HepG2 (cell line): ENCODE measurements around the gene CDKN3. TPM values are rescaled to one million over a fixed set of nuclear protein-coding genes. Genes with fewer than 3 reads are reported as not detected.
A peak's percentile ranks its signal among the peaks of the same experiment; 100 is the strongest.

ENCODE experiments used
- CHD4 ChIP-seq: fragments of 200-600 bp; sonication (generic); IDR thresholded peaks from 2 replicates; pipeline ENCODE4 v1.7.0; 2017; ENCODE audit warnings: mild to moderate bottlenecking, low read length, borderline replicate concordance
- DMAP1 ChIP-seq: IDR thresholded peaks from 2 replicates; pipeline ENCODE4 v1.6.1; 2016
- KAT7 ChIP-seq: IDR thresholded peaks from 2 replicates; pipeline ENCODE4 v1.6.1; 2018; ENCODE audit warnings: borderline replicate concordance, missing compliant biosample characterization
- KDM5B ChIP-seq: sonication (generic); formaldehyde crosslinking; IDR thresholded peaks from 2 replicates; pipeline ENCODE4 v1.4.0; 2020; ENCODE audit warnings: missing genetic modification reagents, mild to moderate bottlenecking, borderline replicate concordance
- KLF12 ChIP-seq: sonication (generic); formaldehyde crosslinking; IDR thresholded peaks from 2 replicates; pipeline ENCODE4 v1.4.0; 2020; ENCODE audit warnings: missing genetic modification reagents, borderline replicate concordance
- MED13 ChIP-seq: sonication (generic); formaldehyde crosslinking; IDR thresholded peaks from 2 replicates; pipeline ENCODE4 v1.5.0; 2020; ENCODE audit warnings: missing genetic modification reagents
- MTERF4 ChIP-seq: sonication (generic); formaldehyde crosslinking; IDR thresholded peaks from 2 replicates; pipeline ENCODE4 v1.8.0; 2023; ENCODE audit warnings: mild to moderate bottlenecking, missing genetic modification reagents
- MYC ChIP-seq: sonication (generic); formaldehyde crosslinking; IDR thresholded peaks from 2 replicates; pipeline ENCODE4 v1.9.0; 2021; ENCODE audit warnings: missing genetic modification reagents, borderline replicate concordance
- NFATC3 ChIP-seq: sonication (generic); formaldehyde crosslinking; IDR thresholded peaks from 2 replicates; pipeline ENCODE4 v1.5.1; 2020; ENCODE audit warnings: mild to moderate bottlenecking, missing genetic modification reagents
- PHF20 ChIP-seq: sonication (generic); formaldehyde crosslinking; IDR thresholded peaks from 2 replicates; pipeline ENCODE4 v1.5.0; 2020; ENCODE audit warnings: mild to moderate bottlenecking, missing genetic modification reagents
- RBFOX2 ChIP-seq: fragments of 200-400 bp; formaldehyde crosslinking; IDR thresholded peaks from 2 replicates; pipeline ENCODE4 v1.6.1; 2017; ENCODE audit warnings: low read depth, mild to moderate bottlenecking, low read length
- SRY ChIP-seq: sonication (generic); formaldehyde crosslinking; IDR thresholded peaks from 2 replicates; pipeline ENCODE4 v1.8.0; 2022; ENCODE audit warnings: mild to moderate bottlenecking, missing genetic modification reagents
- SSRP1 ChIP-seq: IDR thresholded peaks from 2 replicates; pipeline ENCODE4 v1.6.1; 2016; ENCODE audit warnings: control low read depth
- TAF1 ChIP-seq: sonication (generic); formaldehyde crosslinking; IDR thresholded peaks from 2 replicates; pipeline ENCODE4 v1.4.0; 2020; ENCODE audit warnings: missing genetic modification reagents
- TOE1 ChIP-seq: sonication (generic); formaldehyde crosslinking; IDR thresholded peaks from 2 replicates; pipeline ENCODE4 v1.4.0; 2020; ENCODE audit warnings: mild to moderate bottlenecking, missing genetic modification reagents
- ZNF34 ChIP-seq: sonication (generic); formaldehyde crosslinking; IDR thresholded peaks from 2 replicates; pipeline ENCODE4 v1.4.0; 2020; ENCODE audit warnings: mild to moderate bottlenecking, missing genetic modification reagents, borderline replicate concordance
- ZNF431 ChIP-seq: sonication (generic); formaldehyde crosslinking; IDR thresholded peaks from 2 replicates; pipeline ENCODE4 v1.9.0; 2022; ENCODE audit warnings: missing genetic modification reagents, low read depth, mild to moderate bottlenecking, borderline replicate concordance
- ZNF644 ChIP-seq: IDR thresholded peaks from 2 replicates; pipeline ENCODE4 v1.6.1; 2016; ENCODE audit warnings: low read depth
- ZNF691 ChIP-seq: sonication (generic); formaldehyde crosslinking; IDR thresholded peaks from 2 replicates; pipeline ENCODE4 v1.4.0; 2020; ENCODE audit warnings: missing genetic modification reagents, low read depth, mild to moderate bottlenecking, borderline replicate concordance
- ZNF713 ChIP-seq: sonication (generic); formaldehyde crosslinking; IDR thresholded peaks from 2 replicates; pipeline ENCODE4 v1.4.0; 2020; ENCODE audit warnings: mild to moderate bottlenecking, missing genetic modification reagents
- ZNF777 ChIP-seq: sonication (generic); formaldehyde crosslinking; IDR thresholded peaks from 2 replicates; pipeline ENCODE4 v1.4.0; 2020; ENCODE audit warnings: missing genetic modification reagents
- polyA plus RNA-seq, 8 experiments: library from polyadenylated mRNA; depleted of rRNA in 3 of 8; stranded (reverse) in 7 of 8; unstranded in 1 of 8; fragments of >200 nt; fragmentation: Illumina TruSeq in 4 of 8; extraction: Trizol in 4 of 8; gene quantifications; 2 replicates each; pipeline versions ENCODE4 v1.2.1 to v1.2.3, GENCODE V29; 2011 to 2016; ENCODE audit warnings: low read depth in 4 of 8, missing spikeins in 1 of 8, mixed read lengths in 1 of 8; ENCODE audit not compliant: insufficient read depth in 1 of 8
- total RNA-seq, 5 experiments: library from RNA; depleted of rRNA; stranded (reverse); fragments of >200 nt; fragmentation: Illumina TruSeq; extraction: Trizol; gene quantifications; 2 replicates each; pipeline ENCODE4 v1.2.3, GENCODE V29; 2016; ENCODE audit warnings: low read depth in 1 of 5
- TF ChIP-seq, protein P1 (sequence below): sonication (generic); formaldehyde crosslinking; IDR thresholded peaks from 2 replicates; pipeline ENCODE4 v1.4.0; 2020; ENCODE audit warnings: mild to moderate bottlenecking, low read depth, missing genetic modification reagents
- TF ChIP-seq, protein P2 (sequence below): sonication (generic); formaldehyde crosslinking; IDR thresholded peaks from 2 replicates; pipeline ENCODE4 v1.9.0; 2022; ENCODE audit warnings: low read depth, missing genetic modification reagents

CDKN3 gene
- total and polyA plus RNA-seq, 2 of the 13 experiments (the other 11 are each of a cell fraction or from before 2014, with no cell fraction given), result 63.0 to 88.9 TPM

GRCh38 chr14:54353694-54354093 is 43.1 kb upstream of the CDKN3 start (continued):
- TF ChIP-seq ZNF777 (CRISPR knock-in tag) (0 out of 2 replicates have a peak, but pooled peaks have one; percentile 2), NFATC3 (CRISPR knock-in tag) (no peak), ZNF691 (0 out of 2 replicates have a peak, but pooled peaks have one; percentile 20), MED13 (CRISPR knock-in tag) (no peak), ZNF713 (0 out of 2 replicates have a peak, but pooled peaks have one; percentile 48), KAT7 (CRISPR knock-in tag) (0 out of 2 replicates have a peak, but pooled peaks have one; percentile 5), KDM5B (CRISPR knock-in tag) (peak; percentile 18; the same call in 1 of the 2 replicates), ZNF644 (no peak), TOE1 (CRISPR knock-in tag) (no peak; the same call in 1 of the 2 replicates), TAF1 (CRISPR knock-in tag) (peak; percentile 35; the same call in 1 of the 2 replicates), ZNF34 (CRISPR knock-in tag) (0 out of 2 replicates have a peak, but pooled peaks have one; percentile 73), MYC (CRISPR knock-in tag) (peak; percentile 22; the same call in 1 of the 2 replicates), SSRP1 (peak; percentile 87; the same call in 1 of the 2 replicates), SRY (0 out of 2 replicates have a peak, but pooled peaks have one; percentile 40), RBFOX2 (peak; percentile 40; the same call in 1 of the 2 replicates), DMAP1 (CRISPR knock-in tag) (peak; percentile 38; the same call in 1 of the 2 replicates), PHF20 (CRISPR knock-in tag) (0 out of 2 replicates have a peak, but pooled peaks have one; percentile 33), MTERF4 (CRISPR knock-in tag) (no peak), KLF12 (CRISPR knock-in tag) (no peak), ZNF431 (0 out of 2 replicates have a peak, but pooled peaks have one; percentile 13), CHD4 (peak; percentile 88; the same call in 1 of the 2 replicates)
- TF ChIP-seq, protein P1, sequence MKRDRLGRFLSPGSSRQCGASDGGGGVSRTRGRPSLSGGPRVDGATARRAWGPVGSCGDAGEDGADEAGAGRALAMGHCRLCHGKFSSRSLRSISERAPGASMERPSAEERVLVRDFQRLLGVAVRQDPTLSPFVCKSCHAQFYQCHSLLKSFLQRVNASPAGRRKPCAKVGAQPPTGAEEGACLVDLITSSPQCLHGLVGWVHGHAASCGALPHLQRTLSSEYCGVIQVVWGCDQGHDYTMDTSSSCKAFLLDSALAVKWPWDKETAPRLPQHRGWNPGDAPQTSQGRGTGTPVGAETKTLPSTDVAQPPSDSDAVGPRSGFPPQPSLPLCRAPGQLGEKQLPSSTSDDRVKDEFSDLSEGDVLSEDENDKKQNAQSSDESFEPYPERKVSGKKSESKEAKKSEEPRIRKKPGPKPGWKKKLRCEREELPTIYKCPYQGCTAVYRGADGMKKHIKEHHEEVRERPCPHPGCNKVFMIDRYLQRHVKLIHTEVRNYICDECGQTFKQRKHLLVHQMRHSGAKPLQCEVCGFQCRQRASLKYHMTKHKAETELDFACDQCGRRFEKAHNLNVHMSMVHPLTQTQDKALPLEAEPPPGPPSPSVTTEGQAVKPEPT (CRISPR knock-in tag), result peak; percentile 53; the same call in 1 of the 2 replicates
- TF ChIP-seq, protein P2, sequence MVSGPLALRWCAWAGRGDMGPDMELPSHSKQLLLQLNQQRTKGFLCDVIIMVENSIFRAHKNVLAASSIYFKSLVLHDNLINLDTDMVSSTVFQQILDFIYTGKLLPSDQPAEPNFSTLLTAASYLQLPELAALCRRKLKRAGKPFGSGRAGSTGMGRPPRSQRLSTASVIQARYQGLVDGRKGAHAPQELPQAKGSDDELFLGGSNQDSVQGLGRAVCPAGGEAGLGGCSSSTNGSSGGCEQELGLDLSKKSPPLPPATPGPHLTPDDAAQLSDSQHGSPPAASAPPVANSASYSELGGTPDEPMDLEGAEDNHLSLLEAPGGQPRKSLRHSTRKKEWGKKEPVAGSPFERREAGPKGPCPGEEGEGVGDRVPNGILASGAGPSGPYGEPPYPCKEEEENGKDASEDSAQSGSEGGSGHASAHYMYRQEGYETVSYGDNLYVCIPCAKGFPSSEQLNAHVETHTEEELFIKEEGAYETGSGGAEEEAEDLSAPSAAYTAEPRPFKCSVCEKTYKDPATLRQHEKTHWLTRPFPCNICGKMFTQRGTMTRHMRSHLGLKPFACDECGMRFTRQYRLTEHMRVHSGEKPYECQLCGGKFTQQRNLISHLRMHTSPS (CRISPR knock-in tag), result no peak
